DMS114 treated with DMSO at 0.1 percent for 48 hours (cell line): Measurements from ENCODE around the gene RNH1.

Experiments used
- DNase-seq: peaks from one replicate; lab custom pipeline; 2025; ENCODE audit not compliant: unreplicated experiment; lab: John Stamatoyannopoulos, UW

The RNH1 gene

DNA sequence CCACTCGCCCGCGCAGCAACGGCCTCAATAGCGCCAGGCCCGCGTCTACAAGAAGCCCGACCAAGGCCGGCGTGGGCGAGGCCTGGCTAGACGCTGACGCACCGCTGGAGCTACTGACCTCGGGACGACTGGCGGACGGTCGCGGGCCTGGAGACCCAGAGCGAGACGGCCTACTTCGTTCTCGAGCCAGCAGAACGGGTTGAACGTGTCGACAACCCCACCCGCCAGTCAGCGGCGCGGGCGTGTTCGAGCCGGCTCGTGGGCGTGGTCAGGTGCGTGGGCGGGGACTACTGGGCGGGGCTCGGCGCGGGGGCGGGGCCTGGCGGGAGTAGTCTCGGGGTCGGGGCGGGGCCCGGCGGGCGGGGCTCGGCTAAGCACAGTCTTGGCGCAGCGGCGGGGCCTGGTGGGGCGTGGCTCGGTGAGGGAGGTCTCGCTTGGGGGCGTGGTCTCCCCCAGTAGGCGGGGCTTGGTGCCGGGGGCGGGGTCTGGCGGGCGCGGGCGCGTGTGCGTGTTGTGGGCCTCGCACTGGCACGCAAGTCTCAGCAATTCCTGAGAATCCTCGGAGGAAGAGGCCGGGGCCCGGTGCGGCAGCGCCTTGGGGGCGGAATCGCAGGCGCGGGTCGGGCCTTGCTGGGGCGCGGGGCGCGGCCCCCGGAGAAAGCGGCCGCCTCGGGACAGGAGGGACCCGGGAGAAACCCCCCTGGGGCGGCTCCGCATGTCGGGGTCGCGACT, at the start of gene RNH1:
Gene RNH1 (minus strand): TSS at position 248 of the 732 bp plus-strand sequence. CDS start 5,080 bp downstream, outside the sequence.
- DNase-seq = peak; percentile 66

GRCh38 chr11:555780-556661, 49.0 kb upstream of the RNH1 start:
- DNase-seq = no peak

GRCh38 chr11:555227-555779, 48.3 kb upstream of the RNH1 start:
- DNase-seq = no peak

GRCh38 chr11:554428-555226, 47.6 kb upstream of the RNH1 start:
- DNase-seq = no peak

DNA sequence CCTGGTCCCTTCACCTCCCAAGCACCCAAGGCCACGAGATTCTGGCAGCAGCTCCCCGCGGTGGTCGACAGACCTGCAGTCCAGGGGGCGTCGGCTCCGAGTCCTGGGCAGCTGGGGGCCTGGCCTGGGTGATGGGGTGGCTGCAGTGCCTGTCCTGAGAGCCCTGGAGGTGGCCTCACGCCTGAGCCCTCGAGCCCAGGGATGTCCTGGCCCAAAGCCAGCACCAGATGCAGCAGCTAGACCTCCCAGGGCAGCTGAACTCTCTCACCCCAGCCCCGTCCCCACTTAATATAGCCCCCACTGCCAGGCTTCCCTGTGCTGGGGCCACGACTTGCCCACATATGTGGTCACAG, 46.9 kb upstream of the RNH1 start:
- DNase-seq = no peak

GRCh38 chr11:553083-553987, 46.3 kb upstream of the RNH1 start:
- no peak for DNase-seq

GRCh38 chr11:551596-551995, 44.6 kb upstream of the RNH1 start:
- no peak for DNase-seq

DNA sequence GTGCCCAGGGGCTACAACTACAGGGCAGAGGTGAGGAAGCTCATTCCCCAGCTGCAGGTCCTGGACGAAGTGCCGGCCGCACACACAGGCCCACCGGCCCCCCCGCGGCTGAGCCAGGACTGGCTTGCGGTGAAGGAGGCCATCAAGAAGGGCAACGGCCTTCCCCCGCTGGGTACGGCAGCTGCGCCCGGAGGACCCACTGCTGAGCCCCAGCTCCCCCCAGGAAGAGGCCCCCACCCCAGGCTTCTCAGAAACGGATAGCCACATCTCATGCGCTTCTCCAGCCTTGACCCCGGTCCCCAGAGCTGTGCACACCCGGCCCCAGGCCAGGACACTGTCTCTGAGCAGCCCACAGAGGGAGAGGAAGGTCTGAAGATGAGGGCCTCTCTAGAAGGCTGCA, 44.1 kb upstream of the RNH1 start:
- DNase-seq = no peak

DNA sequence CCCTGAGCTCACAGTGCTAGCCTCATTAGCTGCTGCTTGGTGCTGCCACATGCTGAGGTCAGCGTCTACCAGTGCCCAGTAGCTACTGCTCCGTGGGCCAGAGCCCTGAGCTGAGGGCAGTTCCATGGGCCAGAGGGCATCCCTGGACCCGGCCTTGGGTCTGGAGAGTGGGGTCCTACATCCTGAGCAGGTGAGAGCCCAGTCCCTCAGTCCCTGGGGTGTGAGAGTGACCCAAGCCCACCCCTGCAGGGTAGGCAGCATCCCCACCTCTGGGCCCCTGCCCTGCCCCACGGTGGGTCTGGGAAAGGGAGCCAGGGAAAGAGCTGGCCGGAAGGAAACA, 43.7 kb upstream of the RNH1 start:
- DNase-seq = no peak

GRCh38 chr11:550021-550745, 43.1 kb upstream of the RNH1 start:
- no peak for DNase-seq

GRCh38 chr11:548700-549603, 41.9 kb upstream of the RNH1 start:
- no peak for DNase-seq

GRCh38 chr11:545171-545570, 38.1 kb upstream of the RNH1 start:
- DNase-seq = no peak

GRCh38 chr11:544817-545166, 37.8 kb upstream of the RNH1 start:
- DNase-seq = no peak

DNA sequence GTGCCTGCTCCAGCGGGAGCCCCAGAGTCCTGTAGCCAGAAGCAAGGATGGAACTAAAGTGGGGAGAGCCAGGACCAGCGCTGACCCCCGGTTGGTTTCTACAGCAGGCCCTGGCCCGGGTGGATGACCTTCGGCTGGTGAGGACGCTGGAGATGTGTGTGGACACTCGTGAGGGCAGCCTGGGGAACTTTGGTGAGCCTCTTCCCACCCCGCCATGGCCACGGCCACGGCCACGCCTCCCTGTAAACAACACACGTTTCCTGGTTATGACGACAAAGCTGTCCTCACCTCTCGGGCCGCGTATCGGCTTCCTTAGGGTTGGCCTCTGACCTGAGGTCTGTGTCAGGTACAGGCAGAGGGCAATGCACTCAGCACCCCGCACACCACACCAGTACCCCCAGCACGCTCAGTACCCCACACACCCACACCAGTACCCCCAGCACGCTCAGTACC, 34.4 kb upstream of the RNH1 start:
- no peak for DNase-seq

DNA sequence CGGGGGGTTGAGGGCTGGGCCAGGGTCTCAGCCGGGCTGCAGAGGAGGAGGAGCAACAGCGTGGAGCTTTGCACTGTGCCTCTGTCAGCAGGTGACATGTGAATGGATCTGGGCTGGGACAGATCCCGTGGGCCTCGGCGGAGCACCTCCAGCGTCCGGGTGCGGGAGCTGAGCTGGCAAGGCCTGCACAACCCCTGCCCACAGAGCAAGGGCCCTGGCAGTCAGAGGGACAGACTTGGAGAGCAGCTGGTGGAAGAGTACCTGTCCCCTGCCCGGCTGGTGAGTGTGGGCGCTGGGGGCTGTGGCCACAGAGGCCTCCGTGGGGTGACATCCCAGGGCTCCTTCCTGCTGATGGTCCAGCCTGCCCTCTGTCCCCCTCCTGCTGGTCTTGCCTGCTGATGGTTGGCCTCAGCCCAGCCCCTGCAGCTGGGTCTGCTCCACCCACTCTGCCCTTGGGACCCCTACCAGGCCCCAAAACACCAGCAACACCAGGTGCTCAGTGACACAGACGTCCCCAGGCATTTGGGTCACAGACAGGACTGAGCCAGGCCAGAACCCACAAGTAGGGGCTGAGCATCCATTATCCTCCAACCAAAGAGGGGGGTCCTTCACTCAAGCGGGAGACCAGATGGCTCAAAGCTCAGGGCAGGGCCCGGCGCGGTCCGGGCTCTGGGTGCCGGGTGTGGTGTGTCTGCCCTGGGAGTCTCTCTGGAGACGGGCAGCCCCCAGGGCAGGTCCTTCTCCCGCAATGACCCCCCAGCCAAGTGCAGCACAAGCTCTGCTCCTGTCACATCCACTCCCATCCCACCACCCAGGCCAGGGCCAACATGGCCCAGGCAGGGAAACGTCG, 33.8 kb upstream of the RNH1 start:
- DNase-seq = no peak

DNA sequence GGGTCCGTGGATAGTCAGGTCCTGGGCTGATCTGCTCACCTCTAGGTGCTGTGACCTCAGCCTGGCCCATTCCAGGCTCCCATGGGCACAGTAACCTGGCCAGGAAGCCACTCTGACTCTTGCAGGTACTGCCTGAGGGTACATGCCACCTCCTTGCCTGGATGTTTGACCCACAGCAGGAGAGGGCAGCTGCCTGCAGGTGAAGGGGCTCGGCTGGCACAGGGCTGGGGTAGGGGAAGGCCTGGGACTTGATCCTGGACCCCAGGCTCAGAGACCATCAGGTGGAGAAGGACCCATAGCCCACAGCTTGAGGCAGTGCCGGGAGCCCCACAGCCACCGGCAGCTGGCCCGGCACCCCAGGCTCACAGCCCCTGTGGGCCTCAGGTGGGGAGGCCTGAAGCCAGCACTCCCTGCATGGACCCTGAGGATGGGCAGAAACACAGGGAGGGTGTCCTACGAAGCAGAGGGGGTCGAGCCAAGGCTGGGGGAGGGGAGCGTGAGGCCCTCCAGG, 33.0 kb upstream of the RNH1 start:
- DNase-seq = no peak

- DNase-seq = no peak
These were observed 31.5 kb upstream of the RNH1 start for GRCh38 chr11:538431-539051.
